GM21723 (cell line): Measurements from ENCODE around the gene GLTP.
"Not testable (repeated sequence)": the region's sequence is repeated elsewhere in the genome, so short reads cannot be mapped to it uniquely, and the experiment has no call there.

ENCODE experiments used
- ATAC-seq: cut with Tn5 transposase; IDR thresholded peaks from one replicate; pipeline ENCODE4 v1.9.1; 2021; ENCODE audit warnings: mild to moderate bottlenecking, moderate library complexity; ENCODE audit not compliant: unreplicated experiment

GLTP gene

DNA sequence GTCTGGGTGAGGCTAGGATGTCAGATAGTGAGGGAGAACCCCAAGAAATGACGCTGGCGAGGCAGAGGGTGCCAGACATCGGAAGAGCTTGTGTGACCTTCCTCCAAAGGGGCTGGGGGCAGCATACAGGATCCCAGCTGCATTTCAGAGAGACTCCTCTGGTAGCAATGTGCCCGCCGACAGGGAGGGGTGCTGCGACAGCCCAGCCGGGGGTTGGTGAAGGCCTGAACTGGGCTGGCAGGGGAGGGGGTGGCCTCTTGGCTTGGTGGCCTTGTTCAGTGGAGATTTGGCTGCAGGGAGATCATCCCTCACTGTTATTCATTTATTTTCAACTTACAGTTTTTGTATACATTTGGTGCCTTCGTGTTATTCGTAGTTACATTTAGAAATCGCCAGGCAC is 25.0 kb upstream of the GLTP start:
- ATAC-seq = no peak

DNA sequence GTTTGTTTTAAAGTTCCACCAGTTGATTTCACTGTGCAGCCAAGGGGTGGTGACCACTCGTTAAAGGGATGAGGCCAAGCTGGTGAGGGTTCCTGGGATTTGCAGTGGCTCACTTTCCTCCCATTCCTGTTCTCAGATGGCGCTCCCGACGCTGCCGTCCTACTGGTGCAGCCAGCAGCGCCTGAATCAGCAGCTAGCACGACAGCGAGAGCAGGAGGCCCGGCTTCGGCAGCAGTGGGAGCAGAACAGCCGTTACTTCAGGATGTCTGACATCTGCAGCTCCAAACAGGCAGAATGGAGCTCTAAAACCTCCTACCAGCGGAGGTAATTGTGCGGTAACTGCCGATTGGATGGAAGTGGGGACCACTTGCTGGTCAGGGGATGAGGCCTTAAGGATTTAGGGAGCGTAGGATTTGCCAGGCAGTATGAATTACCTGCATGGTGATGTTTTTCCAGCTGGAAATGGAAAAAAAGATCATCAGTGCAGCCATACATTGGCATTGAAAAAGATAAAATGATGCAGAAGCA is 22.6 kb upstream of the GLTP start:
- no peak for ATAC-seq

DNA sequence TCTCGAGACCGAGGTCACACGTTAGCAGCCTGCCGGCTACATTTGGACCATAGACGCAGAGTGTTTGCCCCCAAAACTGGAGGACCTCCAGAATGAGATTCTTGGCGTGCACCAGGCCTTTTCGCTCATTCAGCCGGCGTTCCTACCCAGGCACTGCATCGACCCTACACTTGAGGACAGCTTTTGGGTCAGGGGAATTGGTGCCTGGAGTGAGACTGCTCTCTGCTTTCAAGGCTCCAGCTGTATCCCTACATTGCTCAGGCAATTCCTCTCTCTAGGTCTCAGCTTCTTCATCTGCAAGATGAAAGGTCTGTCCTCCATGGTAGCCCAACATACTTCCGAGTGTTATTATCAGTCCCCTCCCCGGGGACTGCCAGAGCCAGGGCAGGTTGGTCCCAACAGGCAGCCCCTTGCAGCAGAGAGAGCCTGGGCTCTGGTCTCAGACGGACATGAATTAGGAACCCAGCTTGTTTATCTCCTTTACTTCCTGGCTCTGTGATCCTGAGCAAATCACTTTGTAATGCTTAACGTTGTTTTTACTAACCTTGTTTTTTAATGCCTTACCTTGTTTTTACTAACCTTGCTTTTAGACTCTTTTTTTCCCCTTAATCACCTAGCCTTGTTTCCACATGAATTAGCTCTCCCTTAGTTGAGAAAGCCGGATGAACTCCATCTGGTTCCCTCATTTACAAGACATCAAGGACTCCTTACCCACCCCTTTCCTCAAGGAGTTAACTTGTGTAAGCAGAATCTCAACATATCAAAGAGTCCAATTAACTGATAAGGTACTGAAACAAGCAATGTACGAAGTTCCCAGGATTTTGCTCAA is 20.6 kb upstream of the GLTP start:
- ATAC-seq = no peak

DNA sequence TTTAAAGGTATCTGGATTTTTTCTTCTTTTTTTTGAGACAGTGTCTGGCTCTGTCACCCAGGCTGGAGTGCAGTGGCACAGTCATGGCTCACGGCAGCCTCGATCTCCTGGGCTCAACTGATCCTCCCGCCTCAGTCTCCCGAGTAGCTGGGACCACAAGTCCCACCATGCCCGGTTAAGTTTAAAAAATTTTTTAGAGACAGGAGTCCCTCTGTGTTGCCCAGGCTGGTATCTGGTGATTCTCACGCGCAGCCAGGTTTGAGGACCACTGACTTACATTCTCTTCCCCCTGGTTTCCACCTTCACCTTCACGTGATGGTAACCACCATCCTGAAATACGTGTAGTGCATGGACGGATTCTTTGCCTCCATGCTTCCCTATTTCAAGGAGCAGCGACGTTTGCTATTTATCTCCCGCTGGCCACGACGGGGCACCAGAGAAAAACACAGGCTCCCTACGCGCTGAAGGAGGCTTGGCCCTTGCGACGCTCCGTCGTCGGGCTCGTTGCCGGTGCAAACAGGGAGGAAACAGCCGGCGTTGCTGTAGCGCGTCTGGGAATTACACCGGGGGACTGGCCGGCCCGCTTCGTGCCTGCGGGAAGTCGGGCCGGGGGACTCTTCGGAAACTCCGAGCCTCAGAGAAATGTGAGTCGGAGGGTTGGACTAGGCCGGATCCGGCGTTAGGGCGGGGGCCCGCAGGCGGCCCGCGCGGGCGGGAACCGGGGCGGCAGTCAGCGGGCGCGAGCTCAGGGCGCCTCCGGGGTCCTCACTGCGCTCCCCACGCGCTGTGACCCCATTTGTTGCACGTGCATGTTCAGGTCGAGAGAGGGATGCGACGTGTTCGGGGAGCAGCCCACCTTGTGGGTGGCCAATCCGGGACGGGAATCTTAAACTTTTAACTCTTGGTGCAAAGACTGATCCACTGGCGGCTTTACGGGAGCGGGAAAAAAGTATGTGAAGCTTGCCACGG is 19.7 kb upstream of the GLTP start, which contains the start of gene TCHP:
TCHP (plus strand) TSS at position 492 of the 969 bp plus-strand sequence. CDS start 2,753 bp downstream, outside the sequence.
- peak; percentile 76 for ATAC-seq

- not testable (repeated sequence) for ATAC-seq
These were observed 19.0 kb upstream of the GLTP start for GRCh38 chr12:109899345-109899744.

DNA sequence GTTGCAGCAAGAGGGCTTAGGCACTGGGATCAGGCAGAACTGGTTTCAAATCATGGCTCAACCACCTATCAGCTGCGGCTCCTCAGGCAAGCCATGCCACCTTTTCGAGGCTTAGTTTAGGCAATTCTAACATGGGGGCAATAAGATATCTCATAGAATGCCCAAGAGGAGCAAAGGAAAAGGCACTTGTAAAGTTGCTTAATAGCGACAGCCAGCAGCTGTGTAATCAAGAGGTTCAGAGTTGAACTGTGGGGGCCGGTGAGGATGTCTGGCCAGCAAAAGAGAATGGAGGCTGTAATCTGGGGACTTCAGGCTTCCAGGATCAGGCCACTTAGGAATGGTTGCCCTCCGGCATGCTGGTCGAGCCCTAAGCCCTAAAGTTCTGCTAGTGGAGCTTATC is 16.7 kb upstream of the GLTP start:
- ATAC-seq = no peak

DNA sequence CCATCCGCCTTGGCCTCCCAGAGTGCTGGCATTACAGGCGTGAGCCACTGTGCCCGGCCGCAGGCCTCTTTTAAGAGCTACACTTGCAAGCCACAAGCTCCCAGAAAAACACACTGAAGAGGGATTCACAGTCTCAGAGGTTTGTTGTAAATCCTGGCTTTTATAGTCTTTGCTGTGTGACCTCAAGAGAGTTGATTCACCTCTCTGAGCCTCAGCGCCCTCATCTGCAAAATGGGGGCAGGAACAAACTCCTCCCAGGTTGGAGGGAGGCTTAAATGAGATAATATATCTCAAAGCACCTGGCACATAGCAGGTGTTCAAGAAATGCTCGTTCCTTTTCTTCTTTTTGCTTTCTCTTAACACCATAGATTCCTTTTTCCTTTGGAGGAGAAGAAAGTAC is 15.8 kb upstream of the GLTP start:
- ATAC-seq = no peak

DNA sequence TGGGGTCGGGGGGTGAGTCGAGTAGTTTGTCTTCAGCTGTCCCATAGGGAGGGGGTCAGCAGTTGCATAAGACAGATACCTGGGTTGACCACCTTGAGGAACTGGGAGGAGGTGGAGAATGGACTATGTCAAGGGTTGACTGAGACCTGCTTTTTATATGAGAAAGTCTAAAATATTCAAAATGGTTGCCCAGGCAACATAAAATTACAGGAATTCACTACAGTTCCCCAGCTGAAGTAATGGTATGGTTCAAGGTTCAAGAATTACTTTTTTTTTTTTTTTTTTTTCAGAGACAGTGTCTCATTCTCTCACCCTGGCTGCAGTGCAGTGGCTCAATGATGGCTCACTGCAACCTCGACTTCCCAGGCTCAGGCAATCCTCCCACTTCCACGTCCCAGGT is 14.6 kb upstream of the GLTP start:
- ATAC-seq = no peak

DNA sequence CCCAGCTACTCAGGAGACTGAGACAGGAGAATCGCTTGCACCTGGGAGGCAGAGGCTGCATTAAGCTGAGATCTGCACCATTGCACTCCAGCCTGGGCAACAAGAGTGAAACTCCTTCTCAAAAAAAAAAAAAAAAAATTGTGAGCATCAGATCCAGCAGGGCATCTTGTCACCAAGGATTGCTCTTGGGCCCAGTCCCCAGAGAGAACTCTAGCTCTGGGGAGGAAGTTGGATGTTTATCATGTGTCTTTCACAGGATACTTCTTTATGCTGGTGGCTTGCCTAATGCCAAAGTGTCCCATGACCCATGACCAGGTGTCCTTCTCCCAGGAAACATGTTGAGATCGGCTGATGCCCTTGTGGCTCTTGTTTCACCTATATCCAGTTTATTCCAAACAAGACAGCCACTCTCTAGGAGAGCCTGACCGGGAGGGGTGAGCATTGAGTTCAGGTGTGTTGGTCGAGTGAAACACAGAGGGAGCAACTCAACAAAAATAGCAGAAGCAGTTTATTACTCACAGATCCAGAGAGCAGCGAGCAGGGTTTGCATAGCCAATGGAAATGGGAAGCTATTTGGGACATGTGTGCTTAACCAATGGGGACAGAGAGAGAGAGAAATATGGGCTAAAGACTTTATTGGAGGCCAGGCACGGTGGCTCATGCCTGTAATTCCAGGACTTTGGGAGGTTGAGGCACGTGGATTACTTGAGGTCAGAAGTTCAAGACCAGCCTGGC is 13.1 kb upstream of the GLTP start:
- no peak for ATAC-seq

- peak; percentile 70 for ATAC-seq
These were observed 12.4 kb upstream of the GLTP start for GRCh38 chr12:109892748-109893147.

DNA sequence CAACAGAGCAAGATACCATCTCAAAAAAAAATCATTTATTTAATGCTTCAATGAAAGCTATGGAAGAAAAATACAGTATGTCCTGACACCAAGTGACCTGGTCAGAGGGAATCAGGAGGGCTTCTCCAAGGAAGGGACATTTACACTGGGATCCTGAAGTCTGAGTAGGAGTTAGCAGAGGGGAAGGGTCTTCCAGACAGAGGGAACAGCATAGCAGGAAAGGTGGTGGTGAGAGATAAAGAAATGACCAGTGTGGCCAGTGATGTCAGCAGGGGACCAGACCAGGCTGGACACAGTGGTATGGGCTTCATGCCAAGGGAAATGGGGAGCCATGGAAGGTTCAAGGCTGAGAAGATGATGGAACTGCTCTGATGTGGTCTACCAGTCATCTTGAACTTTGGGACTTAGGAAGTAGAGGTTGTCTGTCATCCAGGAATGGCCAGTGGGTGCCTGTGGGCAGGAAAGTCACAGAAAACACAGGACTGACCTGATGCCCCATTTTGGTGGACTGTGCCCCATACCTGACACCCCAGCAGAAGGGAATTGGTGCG is 11.9 kb upstream of the GLTP start:
- no peak for ATAC-seq

GRCh38 chr12:109891731-109892130 is 11.4 kb upstream of the GLTP start:
- ATAC-seq = not testable (repeated sequence)

DNA sequence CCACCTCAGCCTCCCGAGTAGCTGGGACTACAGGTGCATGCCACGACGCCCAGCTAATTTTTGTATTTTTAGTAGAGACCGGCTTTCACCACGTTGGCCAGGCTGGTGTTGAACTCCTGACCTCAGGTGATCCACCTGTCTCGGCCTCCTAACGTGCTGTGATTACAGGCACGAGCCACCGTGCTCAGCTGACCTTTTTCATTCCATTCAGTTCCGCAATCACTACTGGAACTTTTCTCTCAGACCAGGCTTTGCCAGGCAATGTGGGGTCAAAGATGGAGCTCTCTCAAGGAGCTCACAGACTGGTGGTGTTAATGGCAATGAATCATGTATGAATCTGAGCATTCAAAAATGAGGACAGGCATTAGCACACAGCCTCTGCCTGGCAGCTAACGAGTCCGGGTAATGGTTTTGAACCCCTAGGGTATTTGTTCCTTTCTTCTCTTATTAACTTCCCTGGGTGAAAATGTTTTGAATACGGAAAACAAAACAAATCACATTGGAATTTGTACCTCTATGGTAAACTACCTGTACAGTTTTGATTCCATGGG is 10.4 kb upstream of the GLTP start:
- no peak for ATAC-seq

- peak; percentile 41 for ATAC-seq
These were observed 8.1 kb upstream of the GLTP start for GRCh38 chr12:109888179-109889020.

- ATAC-seq = no peak
These were observed 5.3 kb upstream of the GLTP start for GRCh38 chr12:109885616-109886015.

GRCh38 chr12:109883461-109883860 is 3.1 kb upstream of the GLTP start:
- ATAC-seq = no peak

DNA sequence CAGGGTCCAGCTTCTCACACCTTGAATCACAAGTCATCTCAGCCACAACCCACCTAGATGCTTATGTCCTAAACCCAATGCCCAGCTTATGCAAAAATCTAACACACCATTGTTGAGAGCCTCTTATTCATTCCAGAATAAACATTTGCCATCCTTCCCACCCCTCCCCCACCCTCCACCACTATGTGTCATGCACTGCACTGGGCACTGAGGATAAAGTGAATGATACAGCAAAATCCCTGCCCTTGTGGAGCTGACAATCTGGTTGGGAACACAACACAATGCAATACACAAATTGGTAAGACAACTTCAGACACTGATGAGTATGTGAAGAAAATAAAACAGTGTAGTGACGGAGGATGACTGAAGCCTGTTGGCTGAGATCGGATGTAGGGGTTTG is 1.4 kb upstream of the GLTP start:
- no peak for ATAC-seq

GRCh38 chr12:109880938-109881337 is 597 bp upstream of the GLTP start:
- ATAC-seq = no peak

- no peak for ATAC-seq
These were observed 844 bp downstream of the GLTP start for GRCh38 chr12:109879351-109880042.
